ENCODE data around the gene TEK. TPM values are rescaled to one million over a fixed set of nuclear protein-coding genes. Genes with fewer than 3 reads are reported as not detected.
"Not testable (repeated sequence)": the region's sequence is repeated elsewhere in the genome, so short reads cannot be mapped to it uniquely, and the experiment has no call there.

Gene TEK
- polyA plus RNA-seq, 4 donors, result 0.22 to 11.3 (median 4.6) TPM

DNA sequence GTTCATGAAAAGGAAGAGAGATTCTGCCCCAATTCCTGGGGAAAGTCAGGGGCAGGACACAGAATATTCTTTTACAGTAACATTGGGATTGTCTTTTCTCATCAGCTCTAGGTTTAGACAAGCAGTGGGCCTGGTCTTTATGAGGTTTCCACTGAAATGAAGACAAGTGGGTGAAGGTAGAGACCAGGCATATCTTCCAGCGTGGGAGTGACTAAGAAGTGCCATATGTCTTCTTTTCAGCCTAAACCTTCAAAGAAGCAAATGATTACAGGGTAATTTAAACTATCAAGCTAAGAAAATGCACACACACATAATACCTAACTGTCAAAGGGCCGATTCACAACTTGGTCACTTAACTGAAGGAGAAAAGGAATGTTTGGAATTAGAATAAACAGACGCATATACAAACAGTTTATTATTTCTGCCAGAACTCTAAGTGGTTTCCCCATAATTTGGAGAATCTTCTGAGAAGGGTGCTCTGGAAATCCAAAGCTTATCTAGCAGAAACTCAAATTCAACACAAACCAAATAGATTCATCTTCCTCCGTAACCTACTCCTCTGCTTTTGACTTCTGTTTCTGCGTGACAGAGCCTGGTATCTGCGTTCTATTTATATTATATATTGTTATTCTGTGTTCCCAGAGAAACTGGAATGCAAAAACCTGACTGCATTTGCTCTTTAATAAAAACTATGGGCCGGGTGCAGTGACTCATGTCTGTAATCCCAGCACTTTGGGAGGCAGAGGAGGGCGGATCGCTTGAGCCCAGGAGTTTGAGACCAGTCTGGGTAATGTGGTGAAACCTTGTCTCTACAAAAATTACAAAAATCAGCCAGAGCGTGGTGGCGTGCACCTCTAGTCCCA lies 22.0 kb upstream of the TEK start:
- H3K36me3 ChIP-seq (ENCODE audit: control insufficient read depth in 3 of 3, insufficient read depth in 2 of 3, low read depth in 1 of 3, low read length in 3 of 3), result no peaks in the 10 kb centered on the region
- H3K4me1 ChIP-seq (ENCODE audit: control insufficient read depth in 3 of 3, insufficient read depth in 2 of 3, low read depth in 1 of 3, low read length in 2 of 3), result no peaks in the 10 kb centered on the region
- FAIRE-seq (no peak), DNase-seq (no peak)
- H3K9me3 ChIP-seq (ENCODE audit: control insufficient read depth in 2 of 2, insufficient read depth in 1 of 2, low read depth in 1 of 2, low read length in 1 of 2), result no peaks in the 10 kb centered on the region
- no peak overlapping the region for H3K4me3 ChIP-seq (ENCODE audit: low read depth in 1 of 3, low read length in 3 of 3)
- H3K27me3 ChIP-seq (ENCODE audit: control insufficient read depth in 3 of 3, insufficient read depth in 3 of 3, low read length in 3 of 3), result no peaks in the 10 kb centered on the region
- H3K27ac ChIP-seq (ENCODE audit: low read depth in 1 of 3, low read length in 2 of 3), result no peak overlapping the region
- WGBS, 3 donors, result 64 to 78% (median 76%) methylated on average over 11 of the region's 11 CpGs

DNA sequence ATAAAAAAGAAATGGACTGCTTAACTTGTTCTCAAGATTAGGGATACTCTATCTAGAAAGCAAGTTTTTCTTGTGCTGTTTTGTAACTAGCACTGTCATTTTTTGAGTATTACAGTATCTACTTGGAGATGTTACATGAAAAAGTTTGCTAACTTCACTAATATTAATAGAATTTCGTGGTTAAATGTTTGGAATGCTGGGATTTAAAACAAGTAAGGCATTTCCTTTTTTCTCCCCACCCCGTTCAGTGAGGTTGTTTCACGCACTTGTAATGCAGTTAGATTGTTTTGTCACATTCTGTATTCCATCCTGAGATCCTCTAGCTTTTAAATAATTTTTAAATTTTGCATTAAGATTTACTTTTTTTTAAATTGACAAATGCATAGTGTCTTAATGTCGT lies 20.0 kb upstream of the TEK start:
- FAIRE-seq (no peak), DNase-seq (no peak)
- no peaks in the 10 kb centered on the region for H3K4me1 ChIP-seq (ENCODE audit: control insufficient read depth in 3 of 3, insufficient read depth in 2 of 3, low read depth in 1 of 3, low read length in 2 of 3)
- no peaks in the 10 kb centered on the region for H3K27me3 ChIP-seq (ENCODE audit: control insufficient read depth in 3 of 3, insufficient read depth in 3 of 3, low read length in 3 of 3)
- no peaks in the 10 kb centered on the region for H3K36me3 ChIP-seq (ENCODE audit: control insufficient read depth in 3 of 3, insufficient read depth in 2 of 3, low read depth in 1 of 3, low read length in 3 of 3)
- 60 to 69% (median 64%) methylated on average over 4 of the region's 4 CpGs for WGBS, 3 donors
- H3K9me3 ChIP-seq (ENCODE audit: control insufficient read depth in 2 of 2, insufficient read depth in 1 of 2, low read depth in 1 of 2, low read length in 1 of 2), result no peaks in the 10 kb centered on the region
- H3K4me3 ChIP-seq (ENCODE audit: low read depth in 1 of 3, low read length in 3 of 3), result no peak overlapping the region
- H3K27ac ChIP-seq (ENCODE audit: low read depth in 1 of 3, low read length in 2 of 3), result no peak overlapping the region

DNA sequence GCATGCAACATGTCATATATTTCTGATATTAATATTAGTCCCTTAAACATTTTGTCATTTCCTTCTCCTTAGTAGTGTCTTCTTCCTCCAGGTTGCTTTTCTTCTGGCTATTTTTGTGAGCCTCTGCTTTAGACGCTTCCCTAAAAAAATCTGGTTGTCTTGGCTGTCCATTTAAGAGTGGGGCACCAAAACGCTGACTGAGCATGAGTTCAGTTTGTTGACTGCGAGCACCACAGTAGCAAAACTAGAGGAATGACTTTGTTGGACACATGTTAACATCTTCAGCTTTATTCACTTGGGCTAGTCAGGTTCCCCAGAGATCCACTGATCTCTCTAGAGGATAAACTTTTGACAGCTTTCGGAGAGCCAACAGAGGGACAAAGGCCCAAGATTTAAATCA lies 19.3 kb upstream of the TEK start:
- DNase-seq (no peak), FAIRE-seq (no peak)
- H3K36me3 ChIP-seq (ENCODE audit: control insufficient read depth in 3 of 3, insufficient read depth in 2 of 3, low read depth in 1 of 3, low read length in 3 of 3), result no peaks in the 10 kb centered on the region
- 89 to 96% (median 91%) methylated on average over 4 of the region's 4 CpGs for WGBS, 3 donors
- no peaks in the 10 kb centered on the region for H3K27me3 ChIP-seq (ENCODE audit: control insufficient read depth in 3 of 3, insufficient read depth in 3 of 3, low read length in 3 of 3)
- H3K4me1 ChIP-seq (ENCODE audit: control insufficient read depth in 3 of 3, insufficient read depth in 2 of 3, low read depth in 1 of 3, low read length in 2 of 3), result no peaks in the 10 kb centered on the region
- no peak overlapping the region for H3K4me3 ChIP-seq (ENCODE audit: low read depth in 1 of 3, low read length in 3 of 3)
- H3K9me3 ChIP-seq (ENCODE audit: control insufficient read depth in 2 of 2, insufficient read depth in 1 of 2, low read depth in 1 of 2, low read length in 1 of 2), result no peaks in the 10 kb centered on the region
- H3K27ac ChIP-seq (ENCODE audit: low read depth in 1 of 3, low read length in 2 of 3), result no peak overlapping the region

DNA sequence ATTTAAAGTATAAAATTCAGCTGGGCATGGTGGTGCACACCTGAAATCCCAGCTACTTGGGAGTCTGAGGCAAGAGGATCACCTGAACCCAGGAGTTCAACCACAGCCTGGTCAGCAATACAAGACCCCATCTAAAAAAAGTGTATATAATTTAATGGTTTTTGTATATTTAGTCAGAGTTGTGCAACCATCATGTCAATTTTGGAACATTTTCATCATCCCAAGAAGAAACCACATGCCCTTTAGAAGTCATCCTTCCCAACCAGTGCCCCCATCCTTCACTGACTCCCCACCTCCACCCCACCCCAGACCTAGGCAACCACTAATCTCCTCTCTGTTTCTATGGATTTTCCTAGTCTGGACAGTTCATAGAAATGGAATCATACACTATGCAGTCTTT lies 18.8 kb upstream of the TEK start:
- H3K27me3 ChIP-seq (ENCODE audit: control insufficient read depth in 3 of 3, insufficient read depth in 3 of 3, low read length in 3 of 3), result no peaks in the 10 kb centered on the region
- FAIRE-seq, result no peak

DNA sequence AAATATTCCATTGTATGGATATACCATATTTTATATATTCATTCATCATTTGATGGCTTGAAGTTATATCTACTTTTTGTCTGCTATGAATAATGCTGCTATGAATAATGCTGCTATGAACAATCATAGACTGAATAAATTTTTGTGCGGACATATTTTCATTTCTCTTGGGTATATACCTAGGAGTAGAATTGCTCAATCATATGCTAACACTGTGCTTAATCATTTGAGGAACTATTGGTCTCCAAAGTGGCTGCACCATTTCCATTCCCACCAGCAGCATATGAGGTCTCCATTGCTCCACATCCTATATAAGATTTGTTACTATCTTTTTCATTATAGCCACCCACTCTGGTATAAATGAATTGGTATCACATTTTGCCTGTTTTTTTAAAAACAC lies 18.3 kb upstream of the TEK start:
- H3K36me3 ChIP-seq (ENCODE audit: control insufficient read depth in 3 of 3, insufficient read depth in 2 of 3, low read depth in 1 of 3, low read length in 3 of 3), result no peaks in the 10 kb centered on the region
- H3K4me1 ChIP-seq (ENCODE audit: control insufficient read depth in 3 of 3, insufficient read depth in 2 of 3, low read depth in 1 of 3, low read length in 2 of 3), result no peaks in the 10 kb centered on the region
- H3K27me3 ChIP-seq (ENCODE audit: control insufficient read depth in 3 of 3, insufficient read depth in 3 of 3, low read length in 3 of 3), result no peaks in the 10 kb centered on the region
- H3K9me3 ChIP-seq (ENCODE audit: control insufficient read depth in 2 of 2, insufficient read depth in 1 of 2, low read depth in 1 of 2, low read length in 1 of 2), result no peaks in the 10 kb centered on the region
- no peak overlapping the region for H3K27ac ChIP-seq (ENCODE audit: low read depth in 1 of 3, low read length in 2 of 3)
- FAIRE-seq (no peak), DNase-seq (no peak)
- 95 to 100% (median 97%) methylated on average over 1 of the region's 1 CpG for WGBS, 3 donors
- H3K4me3 ChIP-seq (ENCODE audit: low read depth in 1 of 3, low read length in 3 of 3), result no peak overlapping the region

More for the DNA sequence above, 18.8 kb upstream of the TEK start:
- Histone ChIP-seq H3K36me3 (ENCODE audit: control insufficient read depth in 3 of 3, insufficient read depth in 2 of 3, low read depth in 1 of 3, low read length in 3 of 3) (no peaks in the 10 kb centered on the region), H3K4me3 (ENCODE audit: low read depth in 1 of 3, low read length in 3 of 3) (no peak overlapping the region), H3K27ac (ENCODE audit: low read depth in 1 of 3, low read length in 2 of 3) (no peak overlapping the region), H3K4me1 (ENCODE audit: control insufficient read depth in 3 of 3, insufficient read depth in 2 of 3, low read depth in 1 of 3, low read length in 2 of 3) (no peaks in the 10 kb centered on the region), H3K9me3 (ENCODE audit: control insufficient read depth in 2 of 2, insufficient read depth in 1 of 2, low read depth in 1 of 2, low read length in 1 of 2) (no peaks in the 10 kb centered on the region)
- no peak for DNase-seq

DNA sequence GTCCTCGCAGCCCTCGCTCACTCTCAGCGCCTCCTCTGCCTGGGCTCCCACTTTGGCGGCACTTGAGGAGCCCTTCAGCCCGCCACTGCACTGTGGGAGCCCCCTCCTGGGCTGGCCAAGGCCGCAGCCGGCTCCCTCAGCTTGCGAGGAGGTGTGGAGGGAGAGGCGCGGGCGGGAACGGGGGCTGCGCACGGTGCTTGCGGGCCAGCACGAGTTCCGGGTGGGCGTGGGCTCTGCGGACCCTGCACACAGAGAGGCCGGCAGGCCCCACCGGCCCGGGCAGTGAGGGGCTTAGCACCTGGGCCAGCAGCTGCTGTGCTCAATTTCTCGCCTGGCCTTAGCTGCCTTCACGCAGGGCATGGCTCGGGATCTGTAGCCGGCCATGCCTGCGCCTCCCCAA lies 16.5 kb upstream of the TEK start:
- not testable (repeated sequence) for H3K27me3 ChIP-seq (ENCODE audit: control insufficient read depth in 3 of 3, insufficient read depth in 3 of 3, low read length in 3 of 3); H3K4me3 ChIP-seq (ENCODE audit: low read depth in 1 of 3, low read length in 3 of 3); H3K4me1 ChIP-seq (ENCODE audit: control insufficient read depth in 3 of 3, insufficient read depth in 2 of 3, low read depth in 1 of 3, low read length in 2 of 3); DNase-seq; H3K9me3 ChIP-seq (ENCODE audit: control insufficient read depth in 2 of 2, insufficient read depth in 1 of 2, low read depth in 1 of 2, low read length in 1 of 2); H3K27ac ChIP-seq (ENCODE audit: low read depth in 1 of 3, low read length in 2 of 3); FAIRE-seq; H3K36me3 ChIP-seq (ENCODE audit: control insufficient read depth in 3 of 3, insufficient read depth in 2 of 3, low read depth in 1 of 3, low read length in 3 of 3)
- 90 to 96% (median 93%) methylated on average over 21 to 27 of the region's 27 CpGs for WGBS, 3 donors

DNA sequence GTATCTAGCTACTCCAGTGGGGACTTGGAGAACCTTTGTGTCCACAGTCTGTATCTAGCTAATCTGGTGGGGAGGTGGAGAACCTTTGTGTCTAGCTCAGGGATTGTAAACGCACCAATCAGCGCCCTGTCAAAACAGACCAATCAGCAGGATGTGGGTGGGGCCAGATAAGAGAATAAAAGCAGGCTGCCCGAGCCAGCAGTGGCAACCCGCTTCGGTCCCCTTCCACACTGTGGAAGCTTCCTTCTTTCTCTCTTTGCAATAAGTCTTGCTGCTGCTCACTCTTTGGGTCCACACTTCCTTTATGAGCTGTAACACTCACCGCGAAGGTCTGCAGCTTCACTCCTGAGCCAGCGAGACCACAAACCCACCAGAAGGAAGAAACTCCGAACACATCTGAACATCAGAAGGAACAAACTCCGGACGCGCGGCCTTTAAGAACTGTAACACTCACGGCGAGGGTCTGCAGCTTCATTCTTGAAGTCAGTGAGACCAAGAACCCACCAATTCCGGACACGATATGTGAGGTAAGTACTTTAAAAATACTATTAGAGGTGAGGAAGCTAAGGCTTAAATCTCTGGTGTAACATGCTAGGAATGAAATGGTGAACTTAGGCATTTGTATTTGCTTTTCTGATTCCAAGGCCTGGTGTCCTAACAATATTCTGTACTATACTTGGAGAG lies 15.5 kb upstream of the TEK start:
- H3K9me3 ChIP-seq (ENCODE audit: control insufficient read depth in 2 of 2, insufficient read depth in 1 of 2, low read depth in 1 of 2, low read length in 1 of 2); H3K27me3 ChIP-seq (ENCODE audit: control insufficient read depth in 3 of 3, insufficient read depth in 3 of 3, low read length in 3 of 3); FAIRE-seq; H3K36me3 ChIP-seq (ENCODE audit: control insufficient read depth in 3 of 3, insufficient read depth in 2 of 3, low read depth in 1 of 3, low read length in 3 of 3); DNase-seq; H3K4me3 ChIP-seq (ENCODE audit: low read depth in 1 of 3, low read length in 3 of 3); H3K27ac ChIP-seq (ENCODE audit: low read depth in 1 of 3, low read length in 2 of 3); H3K4me1 ChIP-seq (ENCODE audit: control insufficient read depth in 3 of 3, insufficient read depth in 2 of 3, low read depth in 1 of 3, low read length in 2 of 3): not testable (repeated sequence)
- WGBS, 3 donors, result 74 to 80% (median 77%) methylated on average over 17 of the region's 17 CpGs

DNA sequence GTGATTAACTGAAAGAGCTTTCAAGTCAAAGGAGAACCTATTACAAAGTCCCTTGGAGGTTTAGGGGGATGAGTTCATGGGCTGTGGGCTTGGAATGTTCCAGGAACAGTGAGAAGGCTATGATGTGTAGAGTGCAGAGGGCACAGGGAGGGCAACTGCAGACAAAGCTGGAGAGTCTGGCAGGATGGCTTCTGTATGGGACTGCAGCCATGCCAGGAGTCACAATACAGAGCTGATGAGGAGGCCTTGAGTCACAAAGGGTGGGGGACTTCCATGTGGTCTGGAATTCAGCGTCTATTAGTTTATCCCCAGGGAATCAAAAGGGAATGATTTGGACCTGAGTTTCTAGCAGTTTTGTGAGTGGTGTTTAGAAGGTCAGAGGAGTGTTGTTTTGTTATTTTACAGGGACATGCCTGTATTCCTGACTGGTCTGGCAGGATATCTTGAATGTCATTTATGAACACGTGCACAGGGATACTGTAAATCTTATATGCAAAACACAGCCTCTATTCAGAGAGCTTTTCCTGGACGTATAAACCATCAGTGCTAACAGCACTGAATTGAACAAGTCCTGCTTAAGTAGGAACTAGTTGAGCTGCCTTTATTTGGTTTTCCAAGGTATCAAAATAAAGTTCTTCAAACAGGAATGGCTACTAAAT lies 14.3 kb upstream of the TEK start:
- Histone ChIP-seq H3K4me1 (ENCODE audit: control insufficient read depth in 3 of 3, insufficient read depth in 2 of 3, low read depth in 1 of 3, low read length in 2 of 3) (no peaks in the 10 kb centered on the region), H3K36me3 (ENCODE audit: control insufficient read depth in 3 of 3, insufficient read depth in 2 of 3, low read depth in 1 of 3, low read length in 3 of 3) (no peaks in the 10 kb centered on the region), H3K4me3 (ENCODE audit: low read depth in 1 of 3, low read length in 3 of 3) (no peak overlapping the region), H3K9me3 (ENCODE audit: control insufficient read depth in 2 of 2, insufficient read depth in 1 of 2, low read depth in 1 of 2, low read length in 1 of 2) (no peaks in the 10 kb centered on the region), H3K27me3 (ENCODE audit: control insufficient read depth in 3 of 3, insufficient read depth in 3 of 3, low read length in 3 of 3) (no peaks in the 10 kb centered on the region), H3K27ac (ENCODE audit: low read depth in 1 of 3, low read length in 2 of 3) (no peak overlapping the region)
- FAIRE-seq (no peak), DNase-seq (no peak)
- 57 to 72% (median 59%) methylated on average over 3 of the region's 3 CpGs for WGBS, 3 donors
